Activated CD4-positive, alpha-beta T cell treated with anti-CD3 and anti-CD28 coated beads for 36 hours (primary cell): ENCODE data around the gene UBE2E2. TPM values are rescaled to one million over a fixed set of nuclear protein-coding genes. Genes with fewer than 3 reads are reported as not detected.
"Not testable (repeated sequence)": the region's sequence is repeated elsewhere in the genome, so short reads cannot be mapped to it uniquely, and the experiment has no call there.

Experiments
- ATAC-seq: fragments of 200-7000 bp; cut with Tn5 transposase; one replicate; pipeline ENCODE4 v1.10.0; 2021; ENCODE audit warnings: mild to moderate bottlenecking, moderate library complexity
- CTCF ChIA-PET: fragments of 350-600 bp; sonication (Branson Sonifier 250); formaldehyde crosslinking; loops from one replicate; lab custom pipeline; 2021; ENCODE audit warnings: antibody characterized with exemption; lab: Charles Lee
- POLR2A ChIA-PET: fragments of 350-600 bp; sonication (Branson Sonifier 250); formaldehyde crosslinking; loops from one replicate; lab custom pipeline; 2021; ENCODE audit warnings: antibody characterized with exemption, inconsistent platforms; lab: Charles Lee
- DNase-seq: peaks from one replicate; pipeline ENCODE4 v3.0.0-alpha.2; 2020
- H3K27ac Mint-ChIP-seq: one replicate; pipeline ENCODE4 v1.8.0; 2021; ENCODE audit warnings: mixed read lengths
- H3K27me3 Mint-ChIP-seq: one replicate; pipeline ENCODE4 v1.8.0; 2021; ENCODE audit warnings: mixed read lengths
- H3K36me3 Mint-ChIP-seq: one replicate; pipeline ENCODE4 v1.8.0; 2021; ENCODE audit warnings: low read depth, mixed read lengths
- H3K4me1 Mint-ChIP-seq: one replicate; pipeline ENCODE4 v1.8.0; 2021; ENCODE audit warnings: mixed read lengths
- H3K4me3 Mint-ChIP-seq: one replicate; pipeline ENCODE4 v1.8.0; 2021; ENCODE audit warnings: mild to moderate bottlenecking, moderate library complexity, mixed read lengths
- H3K9me3 Mint-ChIP-seq: one replicate; pipeline ENCODE4 v1.8.0; 2021; ENCODE audit warnings: low read depth, mixed read lengths
- intact Hi-C, 2 experiments: fragments of 100-400 bp; cut with DNase I in 1 of 2; cut with micrococcal nuclease in 1 of 2; formaldehyde crosslinking; loops; one replicate each; pipeline versions ENCODE4 v1.14.2 to v1.15.1; 2022 to 2024; cut with DNase I, micrococcal nuclease
- total RNA-seq, 2 experiments: library from RNA; stranded (reverse); gene quantifications; one replicate each; pipeline ENCODE4 v1.2.3, GENCODE V29; 2021

The UBE2E2 gene
- total RNA-seq, 2 experiments from 2014 or later: 13.5 to 18.2 TPM

DNA sequence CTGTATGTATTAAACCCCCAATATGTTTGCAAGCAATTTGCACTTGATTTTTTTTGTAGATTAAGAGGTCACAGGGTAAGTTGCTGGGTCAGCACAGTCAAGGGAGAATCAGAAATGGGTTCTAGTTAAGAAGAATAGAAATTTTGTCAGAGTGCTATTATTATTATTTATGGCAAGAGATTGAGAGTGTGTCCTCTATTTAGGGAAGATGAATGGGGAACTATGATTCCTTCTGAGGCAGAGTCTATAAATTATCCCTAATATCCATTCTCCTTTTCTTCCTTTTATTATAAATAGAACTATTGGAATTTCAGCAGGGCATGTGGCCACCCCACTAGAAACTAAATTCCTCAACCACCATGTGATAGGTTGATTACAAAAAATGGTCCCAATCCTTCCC lies 392.7 kb downstream of the UBE2E2 start:
- no peak overlapping the region for H3K4me3 Mint-ChIP-seq
- ChIA-PET CTCF (no interaction called here), POLR2A (no interaction called here)
- H3K27ac Mint-ChIP-seq: no peak overlapping the region
- peaks cover 8% of the 10 kb centered on the region for H3K36me3 Mint-ChIP-seq
- H3K4me1 Mint-ChIP-seq: no peaks in the 10 kb centered on the region
- H3K9me3 Mint-ChIP-seq: peaks cover 5% of the 10 kb centered on the region
- DNase-seq: no peak
- intact Hi-C loops: no loop called here
- ATAC-seq: no peak
- H3K27me3 Mint-ChIP-seq: no peaks in the 10 kb centered on the region

DNA sequence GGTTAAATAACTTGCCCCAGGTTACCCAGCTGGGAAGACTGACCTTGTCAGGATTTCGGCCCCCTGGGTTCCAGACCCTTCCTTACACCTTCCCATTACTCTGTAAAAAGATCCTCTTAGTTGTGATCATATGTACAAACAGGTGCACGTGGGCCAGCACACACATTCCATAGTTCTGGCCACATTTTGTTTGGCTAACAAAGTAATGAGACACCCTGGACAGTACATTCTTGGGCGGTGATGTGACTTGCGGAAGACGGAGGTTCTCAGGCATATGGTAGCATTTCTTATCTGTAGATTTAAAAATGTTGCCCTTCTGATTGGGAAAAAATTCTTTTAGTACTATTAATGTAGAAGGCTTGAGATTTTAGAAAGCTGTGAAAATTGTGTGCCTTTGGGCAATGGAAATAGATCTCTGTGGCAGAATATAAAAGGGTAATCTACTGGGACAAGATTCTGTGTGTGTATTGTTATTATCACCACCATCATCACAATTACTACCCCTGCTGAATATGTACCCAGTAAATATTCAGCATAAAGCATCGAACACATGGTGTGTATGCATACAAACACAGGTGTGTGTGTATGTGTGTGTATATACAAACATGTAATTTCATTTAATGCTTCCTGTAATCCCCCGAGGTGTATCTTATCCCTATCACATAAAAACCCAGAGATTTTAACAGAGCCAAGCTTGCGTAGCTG lies 397.2 kb downstream of the UBE2E2 start:
- ATAC-seq: no peak
- CTCF ChIA-PET: interaction anchor here (0.6 kb wide), 1 partner anchor 59 kb away, joined by 3 read pairs; no protein-coding TSS in a partner anchor
- intact Hi-C loops: no loop called here

DNA sequence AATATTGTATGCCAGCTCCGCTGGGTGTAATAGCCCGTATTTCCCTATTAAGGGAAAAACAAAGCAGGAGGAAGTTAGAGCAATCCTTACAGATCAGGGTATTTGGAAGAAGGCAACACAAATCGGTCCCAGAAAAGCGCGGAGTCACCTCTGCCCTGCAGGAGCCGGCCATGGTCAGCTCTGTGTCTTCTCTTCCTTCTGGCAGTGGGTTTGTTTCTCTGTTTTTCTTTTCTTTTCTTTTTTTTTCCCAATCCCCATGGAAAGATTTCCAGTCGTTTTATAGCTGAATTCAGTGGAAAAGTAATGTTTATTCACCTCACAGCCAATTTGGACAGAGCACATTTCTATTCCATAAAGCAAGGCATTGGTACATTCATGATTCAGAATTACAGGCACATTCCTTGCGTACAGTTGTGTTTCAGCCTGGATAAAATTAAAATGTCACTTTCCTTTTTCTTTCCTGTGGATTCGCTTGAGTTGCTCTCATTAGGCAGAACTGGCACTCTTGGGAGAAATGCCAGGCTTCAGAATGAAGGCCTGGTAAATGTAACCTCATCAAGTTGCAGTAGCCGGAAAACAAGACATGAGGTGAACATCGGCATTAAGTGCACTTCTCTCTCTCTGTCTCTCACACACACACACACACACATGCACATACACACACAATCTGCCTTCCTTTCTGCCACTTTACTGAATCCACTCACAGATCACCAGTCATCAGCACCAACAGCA lies 398.1 kb downstream of the UBE2E2 start:
- POLR2A ChIA-PET: no interaction called here
- peaks cover 5% of the 10 kb centered on the region for H3K9me3 Mint-ChIP-seq
- no peak for DNase-seq
- CTCF ChIA-PET: interaction anchor here (0.6 kb wide), 1 partner anchor 60 kb away, joined by 3 read pairs; no protein-coding TSS in a partner anchor
- ATAC-seq: no peak
- H3K36me3 Mint-ChIP-seq: peaks cover 5% of the 10 kb centered on the region
- H3K4me3 Mint-ChIP-seq: no peak overlapping the region
- no peaks in the 10 kb centered on the region for H3K4me1 Mint-ChIP-seq
- intact Hi-C loops: no loop called here
- no peaks in the 10 kb centered on the region for H3K27me3 Mint-ChIP-seq
- no peak overlapping the region for H3K27ac Mint-ChIP-seq

More for the DNA sequence above, 397.2 kb downstream of the UBE2E2 start:
- H3K27me3 Mint-ChIP-seq: no peaks in the 10 kb centered on the region
- no peak for DNase-seq
- POLR2A ChIA-PET: no interaction called here
- no peaks in the 10 kb centered on the region for H3K4me1 Mint-ChIP-seq
- no peak overlapping the region for H3K27ac Mint-ChIP-seq
- H3K36me3 Mint-ChIP-seq: peaks cover 6% of the 10 kb centered on the region
- peaks cover 5% of the 10 kb centered on the region for H3K9me3 Mint-ChIP-seq
- no peak overlapping the region for H3K4me3 Mint-ChIP-seq

DNA sequence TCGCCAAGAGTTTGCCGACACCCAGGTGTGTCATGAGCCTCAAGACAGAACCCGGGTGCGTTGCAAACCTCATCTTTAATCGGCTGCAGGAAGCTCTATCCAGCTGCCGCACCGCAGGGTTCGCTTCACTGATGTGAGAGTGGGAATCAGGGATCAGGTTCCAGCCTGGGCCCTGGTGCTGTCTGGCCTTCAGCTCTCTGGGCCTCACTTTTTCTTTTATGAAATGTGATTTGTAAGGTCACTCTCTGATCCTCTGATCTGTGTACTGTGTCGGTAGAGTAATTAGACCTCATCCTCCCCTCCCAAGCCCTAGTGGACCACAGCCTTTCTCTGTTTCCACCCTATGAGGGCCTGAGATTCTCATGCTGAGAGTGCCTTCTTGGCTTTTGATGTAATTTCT lies 399.8 kb downstream of the UBE2E2 start:
- no peaks in the 10 kb centered on the region for H3K9me3 Mint-ChIP-seq
- no peak for DNase-seq
- no peak for ATAC-seq
- H3K4me3 Mint-ChIP-seq: no peak overlapping the region
- ChIA-PET CTCF (no interaction called here), POLR2A (no interaction called here)
- intact Hi-C loops: no loop called here
- no peaks in the 10 kb centered on the region for H3K27me3 Mint-ChIP-seq
- H3K36me3 Mint-ChIP-seq: no peaks in the 10 kb centered on the region
- H3K4me1 Mint-ChIP-seq: no peaks in the 10 kb centered on the region
- H3K27ac Mint-ChIP-seq: no peak overlapping the region

DNA sequence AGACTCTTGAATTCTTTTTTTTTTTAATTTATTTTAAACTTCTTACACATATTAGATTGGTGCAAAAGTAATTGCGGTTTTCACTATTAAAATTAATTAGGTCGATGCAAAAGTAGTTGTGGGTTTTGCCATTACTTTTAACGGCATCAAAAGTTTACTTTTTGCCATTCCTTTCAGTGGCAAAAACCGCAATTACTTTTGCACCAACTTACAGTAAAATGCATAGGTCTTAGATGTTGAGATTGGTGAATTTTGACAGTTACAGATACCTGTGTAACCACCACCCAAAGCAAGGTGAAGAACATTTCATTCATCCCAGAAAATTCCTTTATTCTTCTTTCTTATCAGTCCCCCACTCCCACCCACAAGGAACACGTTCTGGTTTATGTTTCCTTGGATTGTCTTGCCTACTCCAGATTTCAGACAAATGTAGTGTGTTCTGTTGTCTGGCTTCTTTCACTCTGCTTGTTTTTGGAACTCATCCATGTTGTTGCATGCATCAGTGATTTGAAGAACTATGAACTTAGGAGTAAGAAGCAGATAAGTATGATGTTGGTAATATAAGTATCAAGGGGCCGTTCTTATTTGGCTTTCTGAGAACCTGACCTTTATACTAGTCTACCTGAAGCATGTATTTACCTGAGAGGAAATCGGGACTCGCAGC lies 404.2 kb downstream of the UBE2E2 start:
- Mint-ChIP-seq H3K4me1 (peaks cover 3% of the 10 kb centered on the region), H3K27ac (no peak overlapping the region), H3K27me3 (no peaks in the 10 kb centered on the region), H3K9me3 (no peaks in the 10 kb centered on the region), H3K36me3 (no peaks in the 10 kb centered on the region), H3K4me3 (no peak overlapping the region)
- no peak for DNase-seq
- intact Hi-C loops: no loop called here
- ChIA-PET POLR2A (no interaction called here), CTCF (no interaction called here)
- no peak for ATAC-seq

DNA sequence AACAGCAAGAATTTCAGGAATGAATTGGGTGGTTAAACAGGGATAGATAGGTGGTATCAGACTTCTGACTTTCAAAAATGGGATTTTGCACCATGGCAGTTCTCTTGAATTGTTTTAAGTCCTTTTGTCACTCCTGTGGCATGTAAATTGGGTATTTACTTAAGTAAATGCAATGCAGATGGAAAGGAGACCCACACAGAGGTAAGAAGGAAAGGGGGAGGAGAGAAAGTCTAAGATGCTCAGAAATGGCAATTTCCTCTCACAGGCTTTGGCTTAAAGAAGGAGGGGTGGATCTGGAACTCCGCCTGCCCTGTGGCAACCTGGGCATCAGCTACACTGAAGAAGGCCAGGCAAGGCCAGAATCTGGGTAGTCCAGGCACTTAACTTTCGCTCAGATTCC lies 405.5 kb downstream of the UBE2E2 start:
- Mint-ChIP-seq H3K9me3 (no peaks in the 10 kb centered on the region), H3K36me3 (no peaks in the 10 kb centered on the region), H3K4me1 (peaks cover 3% of the 10 kb centered on the region), H3K27ac (no peak overlapping the region), H3K4me3 (no peak overlapping the region), H3K27me3 (no peaks in the 10 kb centered on the region)
- ChIA-PET POLR2A (no interaction called here), CTCF (no interaction called here)
- intact Hi-C loops: no loop called here
- ATAC-seq (no peak), DNase-seq (no peak)

DNA sequence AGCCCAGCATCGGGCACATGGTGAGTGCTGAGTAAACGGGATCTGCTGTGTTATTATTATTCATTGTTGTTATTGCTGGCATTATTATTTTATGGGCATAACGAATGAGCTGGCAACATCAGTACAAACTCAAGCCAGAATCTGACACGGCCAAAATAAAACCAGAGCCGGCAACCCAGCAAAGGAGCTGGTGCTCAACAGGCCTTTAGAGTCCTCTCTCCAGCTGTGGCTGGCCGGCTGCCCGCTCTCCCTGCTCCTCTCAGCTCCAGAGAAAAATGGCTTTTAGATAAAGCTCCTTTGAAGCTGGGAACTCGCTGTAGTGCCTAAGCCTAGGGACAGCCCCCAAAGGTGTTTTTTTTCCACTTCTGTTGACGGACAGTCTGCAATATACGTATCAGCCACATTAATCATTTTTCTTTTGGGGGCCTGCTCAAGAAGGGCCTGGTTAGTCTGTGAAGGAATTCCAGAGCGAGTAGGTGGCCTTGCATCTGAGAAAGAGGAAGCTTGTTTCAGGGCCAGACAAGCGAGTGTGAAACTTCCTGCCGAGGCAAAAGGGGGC lies 408.7 kb downstream of the UBE2E2 start:
- Mint-ChIP-seq H3K9me3 (peaks cover 5% of the 10 kb centered on the region), H3K27me3 (no peaks in the 10 kb centered on the region), H3K27ac (no peak overlapping the region), H3K4me3 (no peak overlapping the region), H3K36me3 (no peaks in the 10 kb centered on the region), H3K4me1 (peaks cover 5% of the 10 kb centered on the region)
- POLR2A ChIA-PET: no interaction called here
- no peak for DNase-seq
- ATAC-seq: no peak
- CTCF ChIA-PET: interaction anchor here (0.6 kb wide), 1 partner anchor 1569 kb away, joined by 3 read pairs; no protein-coding TSS in a partner anchor
- intact Hi-C loops: no loop called here

DNA sequence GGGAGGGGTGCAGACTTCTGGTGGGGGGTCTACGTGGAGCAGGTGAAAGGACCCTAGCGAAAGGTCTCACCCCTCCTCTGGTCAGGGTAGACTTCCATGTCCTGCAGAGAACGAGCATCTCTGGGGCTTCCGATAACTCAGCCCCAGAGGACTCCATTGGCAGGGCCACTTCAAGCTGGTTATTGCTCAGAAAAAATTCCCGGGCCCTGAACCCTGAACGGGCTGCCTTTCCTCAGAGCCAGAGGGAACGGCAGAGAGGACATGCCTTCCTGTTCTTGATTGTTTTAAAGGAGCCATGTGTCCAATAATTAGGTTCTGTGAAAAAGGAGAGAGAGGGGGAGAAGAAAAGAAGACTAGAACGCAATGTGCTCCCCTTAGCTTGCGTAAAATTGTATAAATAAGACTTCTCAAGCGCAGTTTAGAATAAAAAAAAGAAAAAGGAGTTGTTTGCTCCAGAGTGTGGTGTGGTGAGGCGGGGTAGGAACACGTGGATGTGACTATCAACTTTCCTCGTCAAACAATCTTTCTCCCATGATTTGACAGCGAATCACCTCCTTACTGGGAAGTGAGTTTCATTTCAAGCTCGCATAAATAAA lies 409.3 kb downstream of the UBE2E2 start:
- ChIA-PET POLR2A (no interaction called here), CTCF (interaction anchor here (0.6 kb wide), 1 partner anchor 1570 kb away, joined by 3 read pairs; no protein-coding TSS in a partner anchor)
- no peak for ATAC-seq
- Mint-ChIP-seq H3K4me3 (no peak overlapping the region), H3K9me3 (peaks cover 5% of the 10 kb centered on the region), H3K4me1 (peaks cover 11% of the 10 kb centered on the region), H3K27ac (no peak overlapping the region), H3K36me3 (no peaks in the 10 kb centered on the region), H3K27me3 (no peaks in the 10 kb centered on the region)
- DNase-seq: no peak
- intact Hi-C loops: no loop called here

DNA sequence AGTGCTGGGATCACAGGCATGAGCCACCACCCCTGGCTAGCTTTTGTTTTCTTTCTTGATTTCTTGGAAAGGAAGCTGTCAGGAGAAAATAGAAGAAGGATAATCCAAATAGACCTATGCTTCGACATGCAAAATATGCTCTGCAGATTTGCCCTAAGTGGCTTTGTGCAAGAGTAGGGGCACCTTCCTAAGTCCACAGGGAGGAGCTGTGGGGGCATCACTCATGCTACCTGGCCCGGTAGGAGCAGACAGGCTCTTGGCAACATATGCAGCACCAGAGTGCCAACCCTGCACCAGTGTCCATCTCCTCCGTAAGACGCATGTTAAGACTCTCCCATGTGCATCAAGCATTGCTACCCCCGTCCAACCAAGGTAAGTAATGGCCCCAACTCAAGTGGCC lies 411.9 kb downstream of the UBE2E2 start:
- Mint-ChIP-seq H3K36me3 (no peaks in the 10 kb centered on the region), H3K27me3 (no peaks in the 10 kb centered on the region), H3K9me3 (peaks cover 7% of the 10 kb centered on the region), H3K4me3 (no peak overlapping the region), H3K27ac (no peak overlapping the region), H3K4me1 (peaks cover 13% of the 10 kb centered on the region)
- CTCF ChIA-PET: no interaction called here
- DNase-seq: no peak
- intact Hi-C loops: no loop called here
- POLR2A ChIA-PET: no interaction called here
- no peak for ATAC-seq

DNA sequence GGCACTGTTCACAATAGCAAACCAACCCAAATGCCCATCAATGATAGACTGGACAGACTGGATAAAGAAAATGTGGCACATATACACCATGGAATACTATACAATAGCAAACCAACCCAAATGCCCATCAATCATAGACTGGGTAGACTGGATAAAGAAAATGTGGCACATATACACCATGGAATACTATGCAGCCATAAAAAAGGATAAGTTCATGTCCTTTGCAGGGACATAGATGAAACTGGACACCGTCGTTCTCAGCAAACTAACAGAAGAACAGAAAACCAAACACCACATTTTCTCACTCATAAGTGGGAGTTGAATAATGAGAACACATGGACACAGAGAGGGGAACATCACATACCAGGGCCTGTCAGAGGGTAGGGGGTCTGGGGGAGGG lies 415.3 kb downstream of the UBE2E2 start:
- intact Hi-C loops, DNase-seq, H3K36me3 Mint-ChIP-seq, H3K27ac Mint-ChIP-seq, H3K4me3 Mint-ChIP-seq, H3K27me3 Mint-ChIP-seq, ATAC-seq, CTCF ChIA-PET, POLR2A ChIA-PET: not testable (repeated sequence)
- peaks cover 10% of the 10 kb centered on the region for H3K4me1 Mint-ChIP-seq
- H3K9me3 Mint-ChIP-seq: peaks cover 10% of the 10 kb centered on the region
